ENCODE results near the gene BRIP1.

DNA sequence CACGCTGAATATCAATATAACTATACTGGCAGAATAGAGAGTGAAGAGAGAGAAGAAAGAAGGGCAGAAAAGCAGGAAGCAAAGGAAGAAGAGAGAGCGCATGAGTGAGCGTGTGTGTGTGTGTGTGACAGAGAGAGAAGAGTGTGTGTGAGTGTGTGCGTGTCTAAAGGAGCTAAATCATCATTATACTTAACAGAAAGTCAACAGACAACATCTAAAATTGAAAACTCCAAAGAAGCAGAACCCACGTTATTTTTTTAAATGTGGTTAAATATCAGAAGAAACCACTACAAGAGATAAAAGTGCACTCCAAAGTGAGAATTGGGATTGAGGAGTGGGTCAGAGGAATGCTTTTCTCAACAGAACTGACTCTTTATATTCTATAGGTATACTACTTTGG is 77.2 kb downstream of the BRIP1 start:
- TF ChIP-seq CEBPG (CRISPR knock-in tag; IDR thresholded peaks at IDR 0.05) (no peak), CEBPG (tag; conservative IDR thresholded peaks at IDR 0.05 in 1 of 2, IDR thresholded peaks at IDR 0.05 in 1 of 2) (no peak), EZH2 (IDR thresholded peaks at IDR 0.05; ENCODE audit: borderline replicate concordance, low read depth, low read length) (no peak), PHF8 (IDR thresholded peaks at IDR 0.05; ENCODE audit: borderline replicate concordance, low read length) (no peak), KAT2B (IDR thresholded peaks at IDR 0.05; ENCODE audit: low read depth, low read length) (no peak), ZNF217 (CRISPR knock-in tag; IDR thresholded peaks at IDR 0.05) (no peak), RBM34 (IDR thresholded peaks at IDR 0.05; ENCODE audit: borderline replicate concordance, insufficient read depth, low read length) (no peak), PHB2 (IDR thresholded peaks at IDR 0.05; ENCODE audit: low read depth) (no peak), MEF2A (IDR thresholded peaks at IDR 0.05; ENCODE audit: control insufficient read depth, low read depth, low read length) (no peak), TEAD1 (CRISPR knock-in tag; IDR thresholded peaks at IDR 0.05) (no peak)
- TF ChIP-seq, protein P1, sequence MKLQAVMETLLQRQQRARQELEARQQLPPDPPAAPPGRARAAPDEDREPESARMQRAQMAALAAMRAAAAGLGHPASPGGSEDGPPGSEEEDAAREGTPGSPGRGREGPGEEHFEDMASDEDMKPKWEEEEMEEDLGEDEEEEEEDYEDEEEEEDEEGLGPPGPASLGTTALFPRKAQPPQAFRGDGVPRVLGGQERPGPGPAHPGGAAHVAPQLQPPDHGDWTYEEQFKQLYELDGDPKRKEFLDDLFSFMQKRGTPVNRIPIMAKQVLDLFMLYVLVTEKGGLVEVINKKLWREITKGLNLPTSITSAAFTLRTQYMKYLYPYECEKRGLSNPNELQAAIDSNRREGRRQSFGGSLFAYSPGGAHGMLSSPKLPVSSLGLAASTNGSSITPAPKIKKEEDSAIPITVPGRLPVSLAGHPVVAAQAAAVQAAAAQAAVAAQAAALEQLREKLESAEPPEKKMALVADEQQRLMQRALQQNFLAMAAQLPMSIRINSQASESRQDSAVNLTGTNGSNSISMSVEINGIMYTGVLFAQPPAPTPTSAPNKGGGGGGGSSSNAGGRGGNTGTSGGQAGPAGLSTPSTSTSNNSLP (IDR thresholded peaks at IDR 0.05; ENCODE audit: borderline replicate concordance, low read depth, low read length), result no peak
